Lung (tissue), 12 donors: Measurements from ENCODE around the gene GBX2. TPM values are rescaled to one million over a fixed set of nuclear protein-coding genes. Genes with fewer than 3 reads are reported as not detected.
"Not testable (repeated sequence)": the region's sequence is repeated elsewhere in the genome, so short reads cannot be mapped to it uniquely, and the experiment has no call there.

Source experiments
- ATAC-seq: fragments of 200-7000 bp; cut with Tn5 transposase; one replicate; pipeline ENCODE4 v1.9.1; 2020; ENCODE audit warnings: moderate number of reproducible peaks; ENCODE audit not compliant: insufficient read depth, low FRiP score
- DNase-seq, 3 donors: peaks; one replicate each; pipeline ENCODE4 v3.0.0-alpha.2; 2013 to 2017
- H3K27ac ChIP-seq, 2 donors: one replicate each; pipeline ENCODE4 v1.5.1; 2013; ENCODE audit warnings: mild to moderate bottlenecking in 2 of 2, moderate library complexity in 2 of 2, control low read depth in 1 of 2, inconsistent platforms in 1 of 2, low read depth in 1 of 2, low read length in 1 of 2
- H3K27me3 ChIP-seq, 3 donors: one replicate each; pipeline ENCODE4 v1.5.1; 2013; ENCODE audit warnings: low read length in 2 of 3; ENCODE audit not compliant: control insufficient read depth in 3 of 3, insufficient read depth in 3 of 3
- H3K36me3 ChIP-seq, 4 donors: one replicate each; pipeline ENCODE4 v1.5.1; 2013; ENCODE audit warnings: low read length in 4 of 4, mild to moderate bottlenecking in 1 of 4, moderate library complexity in 1 of 4; ENCODE audit not compliant: control insufficient read depth in 4 of 4, insufficient read depth in 4 of 4
- H3K4me1 ChIP-seq, 5 donors: one replicate each; pipeline ENCODE4 v1.5.1; 2013; ENCODE audit warnings: low read length in 5 of 5, mild to moderate bottlenecking in 2 of 5, moderate library complexity in 1 of 5; ENCODE audit not compliant: control insufficient read depth in 5 of 5, insufficient read depth in 5 of 5
- H3K4me3 ChIP-seq: one replicate; pipeline ENCODE4 v1.5.1; 2013; ENCODE audit warnings: mild to moderate bottlenecking, control low read depth, moderate library complexity
- H3K9ac ChIP-seq, 2 donors: one replicate each; pipeline ENCODE4 v1.5.1; 2013; ENCODE audit warnings: low read length in 2 of 2, control low read depth in 1 of 2; ENCODE audit not compliant: insufficient read depth in 1 of 2
- H3K9me3 ChIP-seq, 4 donors: one replicate each; pipeline ENCODE4 v1.5.1; 2013; ENCODE audit warnings: low read length in 3 of 4, mild to moderate bottlenecking in 1 of 4, moderate library complexity in 1 of 4; ENCODE audit not compliant: control insufficient read depth in 4 of 4, insufficient read depth in 3 of 4
- WGBS, 2 donors: extraction: QIAGEN DNeasy Blood & Tissue Kit; methylation state at CpG; one replicate each; pipeline ENCODE4 v1.1.7; 2013; 5-methylcytosine and 5-hydroxymethylcytosine counted together
- polyA plus RNA-seq, 2 donors: library from polyadenylated mRNA; stranded (reverse); fragments of 200-250 nt; gene quantifications; one replicate each; pipeline ENCODE4 v1.2.1, GENCODE V29; 2013
- total RNA-seq, 2 donors: library from RNA; depleted of rRNA in 1 of 2; stranded (reverse); fragments of >200 nt in 1 of 2; gene quantifications; one replicate each; pipeline ENCODE4 v1.2.1, GENCODE V29; 2014 to 2021
- TF ChIP-seq, protein P1 (sequence below): IDR thresholded peaks from 2 replicates; pipeline ENCODE4 v1.5.1; 2012; ENCODE audit warnings: mild to moderate bottlenecking; ENCODE audit errors: control extremely low read depth, extremely low read depth
- donor health status: control.
- donor health status: control.
- donor health status: Bipolar disorder and iron deficiency.
- donor health status: healthy.
- donor health status: DM: yes; HTN: yes; CAD: no.

Gene GBX2
- total and polyA plus RNA-seq, 4 donors, result 0.17 TPM; not detected in 3

DNA sequence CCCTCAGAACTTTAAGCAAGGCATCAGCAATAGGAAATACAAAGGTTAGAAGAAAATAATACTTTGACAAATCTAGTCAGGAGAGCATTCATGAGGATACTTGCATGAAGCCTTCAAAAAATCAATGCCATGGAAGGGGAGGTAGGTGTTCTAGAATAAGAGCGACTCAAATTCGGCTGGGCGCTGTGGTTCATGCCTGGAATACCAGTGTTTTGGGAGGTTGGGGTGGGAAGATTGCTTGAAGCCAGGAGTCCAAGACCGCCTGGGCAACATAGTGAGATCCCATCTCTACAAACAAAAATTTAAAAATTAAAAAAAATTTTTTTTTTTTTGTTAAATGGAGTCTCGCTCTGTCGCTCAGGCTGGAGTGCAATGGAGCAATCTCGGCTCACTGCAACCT lies 21.8 kb downstream of the GBX2 start:
- Histone ChIP-seq H3K4me3 (no peak overlapping the region), H3K27me3 (peaks cover 0 to 12% (median 5%) of the 10 kb centered on the region in 3 donors), H3K4me1 (no peaks in the 10 kb centered on the region), H3K9me3 (peaks cover 0 to 6% (median 3%) of the 10 kb centered on the region in 4 donors), H3K36me3 (no peaks in the 10 kb centered on the region), H3K9ac (no peak overlapping the region), H3K27ac (no peak overlapping the region)
- TF ChIP-seq, protein P1, sequence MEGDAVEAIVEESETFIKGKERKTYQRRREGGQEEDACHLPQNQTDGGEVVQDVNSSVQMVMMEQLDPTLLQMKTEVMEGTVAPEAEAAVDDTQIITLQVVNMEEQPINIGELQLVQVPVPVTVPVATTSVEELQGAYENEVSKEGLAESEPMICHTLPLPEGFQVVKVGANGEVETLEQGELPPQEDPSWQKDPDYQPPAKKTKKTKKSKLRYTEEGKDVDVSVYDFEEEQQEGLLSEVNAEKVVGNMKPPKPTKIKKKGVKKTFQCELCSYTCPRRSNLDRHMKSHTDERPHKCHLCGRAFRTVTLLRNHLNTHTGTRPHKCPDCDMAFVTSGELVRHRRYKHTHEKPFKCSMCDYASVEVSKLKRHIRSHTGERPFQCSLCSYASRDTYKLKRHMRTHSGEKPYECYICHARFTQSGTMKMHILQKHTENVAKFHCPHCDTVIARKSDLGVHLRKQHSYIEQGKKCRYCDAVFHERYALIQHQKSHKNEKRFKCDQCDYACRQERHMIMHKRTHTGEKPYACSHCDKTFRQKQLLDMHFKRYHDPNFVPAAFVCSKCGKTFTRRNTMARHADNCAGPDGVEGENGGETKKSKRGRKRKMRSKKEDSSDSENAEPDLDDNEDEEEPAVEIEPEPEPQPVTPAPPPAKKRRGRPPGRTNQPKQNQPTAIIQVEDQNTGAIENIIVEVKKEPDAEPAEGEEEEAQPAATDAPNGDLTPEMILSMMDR, result no peak
- no peak for DNase-seq
- WGBS, 2 donors, result 95% methylated on average over 7 of the region's 7 CpGs
- no peak for ATAC-seq

DNA sequence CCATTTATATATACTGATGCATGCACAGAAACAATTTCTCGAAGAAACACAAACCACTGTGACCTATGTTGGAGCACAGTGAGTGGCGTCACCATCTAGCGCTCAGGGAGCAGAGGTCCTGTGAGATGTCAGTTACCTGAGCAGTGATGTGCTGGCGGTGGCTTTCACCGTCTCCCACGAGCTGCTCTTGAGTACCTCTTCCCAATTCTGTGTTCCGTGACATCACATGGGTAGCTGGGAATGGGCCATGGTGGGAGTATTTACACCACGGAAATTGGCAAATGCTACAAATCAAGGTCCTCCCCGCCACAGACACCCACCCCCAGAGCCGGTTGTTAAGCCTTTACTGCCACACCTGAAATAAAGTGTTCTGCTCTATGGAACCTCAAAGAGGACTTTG lies 24.4 kb downstream of the GBX2 start:
- Histone ChIP-seq H3K9me3 (peaks cover 0 to 6% (median 0%) of the 10 kb centered on the region in 4 donors), H3K27ac (no peak overlapping the region), H3K4me3 (no peak overlapping the region), H3K9ac (no peak overlapping the region), H3K36me3 (no peaks in the 10 kb centered on the region), H3K4me1 (no peaks in the 10 kb centered on the region), H3K27me3 (peaks cover 0 to 12% (median 2%) of the 10 kb centered on the region in 3 donors)
- 86 to 95% methylated on average over 10 of the region's 10 CpGs for WGBS, 2 donors
- ATAC-seq (no peak), DNase-seq (no peak)
- TF ChIP-seq, protein P1, result no peak

DNA sequence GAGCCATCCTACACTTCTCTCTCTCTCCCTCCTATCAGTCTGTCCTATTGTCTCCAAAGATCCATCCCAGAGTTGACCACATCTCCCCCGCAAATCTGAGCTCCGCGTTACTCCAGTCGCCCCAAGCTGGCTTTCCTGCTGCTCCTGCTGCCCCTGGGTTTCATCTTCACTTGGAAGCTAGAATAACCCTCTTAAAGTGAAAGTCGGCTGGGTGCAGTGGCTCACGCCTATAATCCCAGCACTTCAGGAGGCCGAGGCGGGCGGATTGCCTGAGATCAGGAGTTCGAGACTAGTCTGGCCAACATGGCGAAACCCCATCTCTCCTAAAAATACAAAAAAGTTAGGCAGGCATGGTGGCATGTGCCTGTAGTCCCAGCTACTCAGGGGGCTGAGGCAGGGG lies 26.6 kb downstream of the GBX2 start:
- not testable (repeated sequence) for H3K36me3 ChIP-seq, H3K27ac ChIP-seq, H3K9ac ChIP-seq, H3K4me1 ChIP-seq, DNase-seq, H3K4me3 ChIP-seq, H3K9me3 ChIP-seq, ATAC-seq
- peaks cover 0 to 12% (median 2%) of the 10 kb centered on the region in 3 donors for H3K27me3 ChIP-seq
- WGBS, 2 donors, result 91 to 94% methylated on average over 11 of the region's 11 CpGs

DNA sequence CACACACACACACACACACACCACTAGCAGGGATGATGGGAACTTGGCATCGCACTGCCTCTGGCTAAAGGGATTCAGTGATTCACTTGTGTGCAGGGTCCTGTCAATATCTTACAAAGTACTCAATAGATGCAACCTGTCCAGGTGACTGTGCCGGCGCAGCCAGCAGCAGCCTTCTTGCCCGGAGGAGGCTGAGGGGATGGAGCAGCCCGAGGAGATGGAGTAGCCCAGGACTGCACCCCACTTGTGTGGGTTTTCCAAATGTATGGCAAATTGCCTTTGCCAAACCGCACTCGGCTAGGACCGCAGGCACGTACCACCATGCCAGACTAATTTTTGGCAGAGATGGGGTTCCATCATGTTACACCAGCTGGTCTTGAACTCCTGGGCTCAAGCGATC lies 31.1 kb downstream of the GBX2 start:
- no peaks in the 10 kb centered on the region for H3K4me1 ChIP-seq
- no peak overlapping the region for H3K9ac ChIP-seq
- no peak overlapping the region for H3K27ac ChIP-seq
- 95% methylated on average over 10 of the region's 10 CpGs for WGBS, 2 donors
- H3K36me3 ChIP-seq, result peaks cover 0 to 1% (median 0%) of the 10 kb centered on the region in 4 donors
- no peaks in the 10 kb centered on the region for H3K27me3 ChIP-seq
- ATAC-seq (no peak), DNase-seq (no peak)
- no peak overlapping the region for H3K4me3 ChIP-seq
- TF ChIP-seq, protein P1, result no peak
- peaks cover 0 to 3% (median 0%) of the 10 kb centered on the region in 4 donors for H3K9me3 ChIP-seq
